Psoas muscle (tissue), 8 donors: ENCODE results near the gene MCM5. TPM values are rescaled to one million over a fixed set of nuclear protein-coding genes. Genes with fewer than 3 reads are reported as not detected.

ENCODE experiments used
- ATAC-seq, 4 donors: fragments of 200-7000 bp; cut with Tn5 transposase; one replicate each; pipeline ENCODE4 v1.9.1; 2020; ENCODE audit warnings: moderate library complexity in 3 of 4, mild to moderate bottlenecking in 2 of 4
- DNase-seq, 2 donors: peaks; one replicate each; pipeline ENCODE4 v3.0.0-alpha.2; 2020
- H3K27ac ChIP-seq: fragments of 200-600 bp; one replicate; pipeline ENCODE4 v1.8.0; 2022
- H3K27me3 ChIP-seq, 3 donors: fragments of 200-600 bp in 1 of 3; one replicate each; pipeline versions ENCODE4 v1.6.1 to v1.8.0; 2013 to 2022; ENCODE audit warnings: low read length in 2 of 3, mild to moderate bottlenecking in 2 of 3, moderate library complexity in 1 of 3; ENCODE audit not compliant: insufficient read depth in 3 of 3
- H3K36me3 ChIP-seq, 2 donors: fragments of 200-600 bp in 1 of 2; one replicate each; pipeline versions ENCODE4 v1.6.1 to v1.8.0; 2013 to 2022; ENCODE audit warnings: low read depth in 1 of 2, mild to moderate bottlenecking in 1 of 2, moderate library complexity in 1 of 2; ENCODE audit not compliant: insufficient read depth in 1 of 2
- H3K4me1 ChIP-seq: fragments of 200-600 bp; one replicate; pipeline ENCODE4 v1.8.0; 2022
- H3K4me3 ChIP-seq: fragments of 200-600 bp; one replicate; pipeline ENCODE4 v1.8.0; 2022; ENCODE audit warnings: mild to moderate bottlenecking
- H3K9me3 ChIP-seq: fragments of 200-600 bp; one replicate; pipeline ENCODE4 v1.8.0; 2022
- CTCF ChIP-seq: fragments of 200-600 bp; IDR thresholded peaks from one replicate; pipeline ENCODE4 v1.8.0; 2022; ENCODE audit warnings: antibody characterized with exemption
- WGBS, 3 donors: extraction: QIAGEN DNeasy Blood & Tissue Kit; methylation state at CpG; one replicate each; pipeline versions ENCODE4 v1.1.6 to v1.1.7; 2013; 5-methylcytosine and 5-hydroxymethylcytosine counted together
- intact Hi-C, 2 donors: fragments of 100-400 bp; cut with DNase I; formaldehyde crosslinking; loops; one replicate each; pipeline versions ENCODE4 v1.11.0 to v1.14.2; 2022
- polyA plus RNA-seq, 3 donors: library from polyadenylated mRNA; stranded (reverse); fragments of 200-250 nt; gene quantifications; one replicate each; pipeline ENCODE4 v1.2.3, GENCODE V29; 2013
- total RNA-seq, 4 donors: library from RNA; stranded (reverse); fragmentation: NEBNext Ultra II Directional in 2 of 4; extraction: Animal tissue kit (Norgen Biotek cat#: 25700) in 2 of 4; gene quantifications; one replicate each; pipeline versions ENCODE4 v1.2.1 to v1.2.4, GENCODE V29; 2021 to 2023
- donor health status: healthy with polysubstance abuse.
- donor health status: DM: no; HTN: no; CAD: no; lungs with moderate emphysema.
- donor health status: Bipolar disorder and iron deficiency.
- donor health status: healthy.
- donor health status: DM: yes; HTN: yes; CAD: no.
- donor health status: DM: no; HTN: no; CAD: no.
- donor health status: DM: no; HTN: no; CAD: no.
- donor health status: DM: yes; HTN: yes; CAD: no.

MCM5 gene
- total and polyA plus RNA-seq, 7 donors = 6.4 to 13.6 (median 9.1) TPM

DNA sequence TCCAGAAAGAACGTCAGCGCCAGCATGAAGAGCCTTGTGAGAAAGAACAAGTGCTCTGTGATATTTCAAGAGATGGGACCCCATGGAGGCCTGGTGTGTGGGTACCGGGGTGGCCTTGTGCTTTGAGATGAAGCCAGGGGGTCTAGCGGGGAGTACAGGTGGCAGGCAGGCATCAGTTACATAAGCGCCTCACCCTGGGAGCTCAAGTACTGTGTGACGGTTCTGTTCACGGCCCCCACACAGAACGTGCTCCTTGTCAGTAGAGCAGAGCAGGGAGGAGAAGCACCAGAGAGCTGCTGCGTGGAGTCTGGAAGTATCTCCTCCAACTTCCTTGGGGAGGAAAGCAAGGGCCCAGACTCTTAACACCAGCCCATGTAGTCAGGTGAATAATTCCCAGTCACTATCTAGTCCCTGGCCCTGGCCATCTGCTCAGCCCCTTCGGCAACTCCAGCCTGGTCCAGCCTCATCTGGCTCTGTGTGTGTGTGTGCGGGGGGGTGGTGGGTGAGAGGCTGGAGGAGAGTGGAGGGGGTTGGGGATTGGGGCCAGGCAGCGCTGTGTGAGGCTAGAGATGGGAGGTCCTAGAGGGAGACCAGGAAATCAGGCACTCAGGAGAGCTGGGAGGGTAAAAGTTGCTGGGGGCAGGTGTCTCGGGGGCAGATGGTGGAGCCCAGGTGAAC is 32.4 kb downstream of the MCM5 start:
- intact Hi-C loops = loop anchor here (5.0 to 10.0 kb wide), 2 partner anchors 490 to 692 kb away; no protein-coding TSS in a partner anchor
- no peak for ATAC-seq
- WGBS, 3 donors = 95 to 97% (median 96%) methylated on average over 13 of the region's 13 CpGs
- TF ChIP-seq CTCF = no peak
- Histone ChIP-seq H3K36me3 (no peaks in the 10 kb centered on the region), H3K4me3 (no peak overlapping the region), H3K4me1 (peaks cover 10% of the 10 kb centered on the region), H3K9me3 (peaks cover 10% of the 10 kb centered on the region), H3K27ac (no peak overlapping the region), H3K27me3 (no peaks in the 10 kb centered on the region)
- DNase-seq = no peak

- TF ChIP-seq CTCF = no peak
- Histone ChIP-seq H3K27ac (no peak overlapping the region), H3K4me3 (no peak overlapping the region), H3K4me1 (peaks cover 9% of the 10 kb centered on the region), H3K27me3 (no peaks in the 10 kb centered on the region), H3K36me3 (no peaks in the 10 kb centered on the region), H3K9me3 (peaks cover 10% of the 10 kb centered on the region)
- ATAC-seq (no peak), DNase-seq (no peak)
- intact Hi-C loops = loop anchor here (5.0 to 10.0 kb wide), 2 partner anchors 488 to 691 kb away; no protein-coding TSS in a partner anchor
- 90 to 95% (median 93%) methylated on average over 5 of the region's 5 CpGs for WGBS, 3 donors
Observed at GRCh38 chr22:35434061-35434710, 34.2 kb downstream of the MCM5 start.

DNA sequence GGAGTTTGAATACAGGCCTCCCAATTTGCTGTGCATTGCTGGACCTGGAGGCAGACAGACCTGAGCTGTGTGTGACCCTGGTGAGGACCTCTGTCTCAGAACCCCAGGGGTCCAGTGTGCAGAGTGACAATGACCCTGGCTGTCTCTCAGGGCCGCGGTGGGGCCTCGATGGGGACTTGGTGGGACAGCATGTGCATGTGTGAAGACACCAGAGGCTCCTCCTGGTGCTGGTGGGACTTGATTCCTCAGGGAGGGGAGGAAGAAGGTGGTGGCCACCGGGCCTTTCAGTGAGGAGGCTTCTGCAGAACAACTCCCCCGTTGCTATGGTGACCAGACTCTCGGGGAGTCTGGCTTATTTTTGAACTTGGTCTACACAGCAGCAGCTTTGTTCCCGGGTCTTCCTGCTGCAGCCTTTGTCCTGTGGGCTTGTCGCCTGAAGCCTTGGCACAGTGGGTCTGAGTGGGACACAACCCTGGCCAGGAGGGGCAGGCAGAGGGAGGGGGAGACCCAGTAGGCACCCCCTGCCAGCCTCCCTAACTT is 35.3 kb downstream of the MCM5 start:
- ATAC-seq = no peak

GRCh38 chr22:35436421-35436820 is 36.5 kb downstream of the MCM5 start:
- H3K4me3 ChIP-seq = no peak overlapping the region
- H3K27ac ChIP-seq = no peak overlapping the region
- peaks cover 3% of the 10 kb centered on the region for H3K4me1 ChIP-seq
- 60 to 73% (median 70%) methylated on average over 5 of the region's 5 CpGs for WGBS, 3 donors
- intact Hi-C loops = loop anchor here (10.0 kb wide), 1 partner anchor 688 kb away; no protein-coding TSS in a partner anchor
- TF ChIP-seq CTCF = no peak
- DNase-seq (no peak), ATAC-seq (no peak)
- no peaks in the 10 kb centered on the region for H3K27me3 ChIP-seq
- peaks cover 10% of the 10 kb centered on the region for H3K9me3 ChIP-seq
- H3K36me3 ChIP-seq = no peaks in the 10 kb centered on the region

More for the DNA sequence above, 35.3 kb downstream of the MCM5 start:
- TF ChIP-seq CTCF = no peak
- no peak for DNase-seq
- H3K4me3 ChIP-seq = no peak overlapping the region
- no peak overlapping the region for H3K27ac ChIP-seq
- H3K36me3 ChIP-seq = no peaks in the 10 kb centered on the region
- H3K4me1 ChIP-seq = peaks cover 9% of the 10 kb centered on the region
- intact Hi-C loops = loop anchor here (10.0 kb wide), 1 partner anchor 690 kb away; no protein-coding TSS in a partner anchor
- H3K9me3 ChIP-seq = peaks cover 10% of the 10 kb centered on the region
- WGBS, 3 donors = 68 to 85% (median 83%) methylated on average over 8 of the region's 8 CpGs
- H3K27me3 ChIP-seq = no peaks in the 10 kb centered on the region
